Right cardiac atrium (tissue), 5 donors: Measurements from ENCODE around the gene HOXA1. TPM values are rescaled to one million over a fixed set of nuclear protein-coding genes. Genes with fewer than 3 reads are reported as not detected.
A peak's percentile ranks its signal among the peaks of the same experiment; 100 is the strongest.
"Not testable (repeated sequence)": the region's sequence is repeated elsewhere in the genome, so short reads cannot be mapped to it uniquely, and the experiment has no call there.

Experiments used
- ATAC-seq, 2 donors: fragments of 200-7000 bp; cut with Tn5 transposase; one replicate each; pipeline versions ENCODE4 v1.8.0 to v1.9.1; 2020; ENCODE audit warnings: moderate library complexity in 2 of 2, mild to moderate bottlenecking in 1 of 2
- DNase-seq, 3 donors: peaks; one replicate each; pipeline ENCODE4 v3.0.0-alpha.2; 2020
- H3K27ac ChIP-seq: one replicate; pipeline ENCODE4 v1.5.1; 2013; ENCODE audit warnings: mild to moderate bottlenecking, low read length, control low read depth, moderate library complexity
- H3K27me3 ChIP-seq: one replicate; pipeline ENCODE4 v1.6.1; 2013; ENCODE audit not compliant: control insufficient read depth, insufficient read depth
- H3K4me1 ChIP-seq: one replicate; pipeline ENCODE4 v1.6.1; 2013; ENCODE audit warnings: low read length; ENCODE audit not compliant: control insufficient read depth, insufficient read depth
- H3K4me3 ChIP-seq: one replicate; pipeline ENCODE4 v1.5.1; 2013; ENCODE audit warnings: low read length, control low read depth
- H3K9me3 ChIP-seq: one replicate; pipeline ENCODE4 v1.6.1; 2013; ENCODE audit warnings: low read length; ENCODE audit not compliant: control insufficient read depth
- WGBS: extraction: QIAGEN DNeasy Blood & Tissue Kit; methylation state at CpG from one replicate; pipeline ENCODE4 v1.1.7; 2013; 5-methylcytosine and 5-hydroxymethylcytosine counted together
- intact Hi-C, 4 donors: fragments of 100-400 bp; cut with DNase I; formaldehyde crosslinking; loops; one replicate each; pipeline versions ENCODE4 v1.11.0 to v1.14.0; 2022 to 2023
- polyA plus RNA-seq: library from polyadenylated mRNA; stranded (reverse); fragments of 200-250 nt; gene quantifications from one replicate; pipeline ENCODE4 v1.2.3, GENCODE V29; 2013
- total RNA-seq, 4 donors: library from RNA; stranded (reverse); fragmentation: NEBNext Ultra II Directional; extraction: Animal tissue kit (Norgen Biotek cat#: 25700); gene quantifications; one replicate each; pipeline ENCODE4 v1.2.1, GENCODE V29; 2021
- donor health status: healthy with polysubstance abuse.
- donor health status: DM: no; HTN: yes; CAD: no.
- donor health status: DM: no; HTN: no; CAD: no.
- donor health status: DM: no; HTN: yes; CAD: no; lungs with severe emphysema.
- donor health status: DM: yes; HTN: yes; CAD: no.

HOXA1 gene
- total and polyA plus RNA-seq, 5 donors = 0.14 to 0.29 (median 0.15) TPM; not detected in 2

GRCh38 chr7:27046854-27047549, 48.8 kb downstream of the HOXA1 start:
- no peaks in the 10 kb centered on the region for H3K27me3 ChIP-seq
- intact Hi-C loops = no loop called here
- H3K4me1 ChIP-seq = no peaks in the 10 kb centered on the region
- DNase-seq (no peak), ATAC-seq (no peak)
- no peak overlapping the region for H3K4me3 ChIP-seq
- WGBS = 83% methylated on average over 7 of the region's 7 CpGs
- no peak overlapping the region for H3K27ac ChIP-seq
- H3K9me3 ChIP-seq = no peaks in the 10 kb centered on the region

GRCh38 chr7:27045972-27046371, 49.8 kb downstream of the HOXA1 start:
- H3K4me1 ChIP-seq, intact Hi-C loops, H3K9me3 ChIP-seq, H3K4me3 ChIP-seq, H3K27me3 ChIP-seq, H3K27ac ChIP-seq, DNase-seq, ATAC-seq: not testable (repeated sequence)
- 100% methylated on average over 1 of the region's 4 CpGs for WGBS

- intact Hi-C loops, H3K27ac ChIP-seq, H3K27me3 ChIP-seq, ATAC-seq, H3K4me1 ChIP-seq, H3K4me3 ChIP-seq, H3K9me3 ChIP-seq: not testable (repeated sequence)
- WGBS = 96% methylated on average over 28 of the region's 28 CpGs
- peak in 1 of 3 donors; percentile 50 for DNase-seq
Measured at GRCh38 chr7:27045066-27045465, 50.7 kb downstream of the HOXA1 start.

Other genes starting within 250 kb of the HOXA1 start
- gene SKAP2, start 231.4 kb downstream of the HOXA1 start, total RNA-seq = 10 to 100 TPM in 3 of 4 donors, 1 to 10 TPM in 1; 9.2 to 13.9 (median 11.8) TPM
- 5.5 TPM for gene SKAP2, start 231.4 kb downstream of the HOXA1 start, polyA plus RNA-seq
- under 1 TPM in 3 of 4 donors, not detected in 1; 0.12 to 0.60 (median 0.37) TPM for gene HOXA2, start 6.7 kb upstream of the HOXA1 start, total RNA-seq
- gene HOXA2, start 6.7 kb upstream of the HOXA1 start, polyA plus RNA-seq = 0.36 TPM
- 1 to 10 TPM in 2 of 4 donors, under 1 TPM in 2; 0.12 to 2.2 (median 1.1) TPM for gene HOXA4, start 34.8 kb upstream of the HOXA1 start, total RNA-seq
- gene HOXA4, start 34.8 kb upstream of the HOXA1 start, polyA plus RNA-seq = 3.3 TPM
- under 1 TPM in 1 of 4 donors, not detected in 3; 0.17 TPM for gene HOXA5, start 47.7 kb upstream of the HOXA1 start, total RNA-seq
- gene HOXA5, start 47.7 kb upstream of the HOXA1 start, polyA plus RNA-seq = 0.43 TPM
- gene HOXA6, start 51.8 kb upstream of the HOXA1 start, total RNA-seq = not detected
- not detected for gene HOXA6, start 51.8 kb upstream of the HOXA1 start, polyA plus RNA-seq
- 1 to 10 TPM in 1 of 4 donors, under 1 TPM in 3; 0.28 to 1.3 (median 0.43) TPM for gene HOXA3, start 56.6 kb upstream of the HOXA1 start, total RNA-seq
- 1.0 TPM for gene HOXA3, start 56.6 kb upstream of the HOXA1 start, polyA plus RNA-seq
- not detected for gene HOXA7, start 60.7 kb upstream of the HOXA1 start, total RNA-seq
- 0.11 TPM for gene HOXA7, start 60.7 kb upstream of the HOXA1 start, polyA plus RNA-seq
- gene HOXA9, start 69.5 kb upstream of the HOXA1 start, total RNA-seq = not detected
- gene HOXA9, start 69.5 kb upstream of the HOXA1 start, polyA plus RNA-seq = not detected
- gene HOXA10, start 78.3 kb upstream of the HOXA1 start, total RNA-seq = not detected
- gene HOXA10, start 78.3 kb upstream of the HOXA1 start, polyA plus RNA-seq = not detected
- gene HOXA11, start 89.2 kb upstream of the HOXA1 start, total RNA-seq = not detected
- not detected for gene HOXA11, start 89.2 kb upstream of the HOXA1 start, polyA plus RNA-seq
- gene HOXA13, start 104.1 kb upstream of the HOXA1 start, total RNA-seq = not detected
- gene HOXA13, start 104.1 kb upstream of the HOXA1 start, polyA plus RNA-seq = not detected
- gene EVX1, start 146.8 kb upstream of the HOXA1 start, total RNA-seq = not detected
- 0.05 TPM for gene EVX1, start 146.8 kb upstream of the HOXA1 start, polyA plus RNA-seq